HTERT RPE-1 (cell line): Measurements from ENCODE around the gene HSPA6.
"Not testable (repeated sequence)": the region's sequence is repeated elsewhere in the genome, so short reads cannot be mapped to it uniquely, and the experiment has no call there.

ENCODE experiments used
- in situ Hi-C: fragments of 300-500 bp; cut with MboI; formaldehyde crosslinking; loops from 4 replicates; pipeline ENCODE4 v1.14.3; 2020; ENCODE audit warnings: low sequenced_read_pairs

Gene HSPA6

DNA sequence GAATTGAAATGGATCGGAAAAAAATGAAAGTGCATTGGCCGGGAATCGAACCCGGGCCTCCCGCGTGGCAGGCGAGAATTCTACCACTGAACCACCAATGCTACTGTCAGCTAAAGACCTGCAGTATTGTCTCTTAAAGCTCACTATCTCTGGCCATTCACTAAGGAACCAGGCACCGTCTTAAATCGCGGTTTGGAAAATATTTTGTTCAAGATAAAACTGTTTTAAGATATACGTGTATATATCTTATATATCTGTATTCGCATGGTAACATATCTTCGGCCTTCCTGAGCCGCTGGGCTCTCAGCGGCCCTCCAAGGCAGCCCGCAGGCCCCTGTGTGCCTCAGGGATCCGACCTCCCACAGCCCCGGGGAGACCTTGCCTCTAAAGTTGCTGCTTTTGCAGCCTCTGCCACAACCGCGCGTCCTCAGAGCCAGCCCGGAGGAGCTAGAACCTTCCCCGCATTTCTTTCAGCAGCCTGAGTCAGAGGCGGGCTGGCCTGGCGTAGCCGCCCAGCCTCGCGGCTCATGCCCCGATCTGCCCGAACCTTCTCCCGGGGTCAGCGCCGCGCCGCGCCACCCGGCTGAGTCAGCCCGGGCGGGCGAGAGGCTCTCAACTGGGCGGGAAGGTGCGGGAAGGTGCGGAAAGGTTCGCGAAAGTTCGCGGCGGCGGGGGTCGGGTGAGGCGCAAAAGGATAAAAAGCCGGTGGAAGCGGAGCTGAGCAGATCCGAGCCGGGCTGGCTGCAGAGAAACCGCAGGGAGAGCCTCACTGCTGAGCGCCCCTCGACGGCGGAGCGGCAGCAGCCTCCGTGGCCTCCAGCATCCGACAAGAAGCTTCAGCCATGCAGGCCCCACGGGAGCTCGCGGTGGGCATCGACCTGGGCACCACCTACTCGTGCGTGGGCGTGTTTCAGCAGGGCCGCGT, at the start of gene HSPA6:
HSPA6 (plus strand) TSS at position 724 of the 925 bp plus-strand sequence; CDS start at position 843, 119 bp downstream.
- in situ Hi-C loops = not testable (repeated sequence)

DNA sequence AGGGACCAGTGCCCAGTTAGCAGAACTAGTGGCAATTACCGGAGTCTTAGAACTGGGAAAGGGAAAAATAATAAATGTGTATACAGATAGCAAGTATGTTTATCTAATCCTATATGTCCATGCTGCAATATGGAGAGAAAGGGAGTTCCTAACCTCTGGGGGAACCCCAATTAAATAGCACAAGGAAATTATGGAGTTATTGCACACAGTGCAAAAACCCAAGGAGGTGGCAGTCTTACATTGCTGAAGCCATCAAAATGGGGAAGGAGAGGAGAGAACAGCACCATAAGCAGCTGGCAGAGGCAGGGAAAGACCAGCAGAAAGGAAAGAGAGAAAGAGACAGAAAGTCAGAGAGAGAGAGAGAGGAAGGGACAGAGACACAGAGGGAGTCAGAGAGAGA, 46.6 kb upstream of the HSPA6 start:
- in situ Hi-C loops = not testable (repeated sequence)

DNA sequence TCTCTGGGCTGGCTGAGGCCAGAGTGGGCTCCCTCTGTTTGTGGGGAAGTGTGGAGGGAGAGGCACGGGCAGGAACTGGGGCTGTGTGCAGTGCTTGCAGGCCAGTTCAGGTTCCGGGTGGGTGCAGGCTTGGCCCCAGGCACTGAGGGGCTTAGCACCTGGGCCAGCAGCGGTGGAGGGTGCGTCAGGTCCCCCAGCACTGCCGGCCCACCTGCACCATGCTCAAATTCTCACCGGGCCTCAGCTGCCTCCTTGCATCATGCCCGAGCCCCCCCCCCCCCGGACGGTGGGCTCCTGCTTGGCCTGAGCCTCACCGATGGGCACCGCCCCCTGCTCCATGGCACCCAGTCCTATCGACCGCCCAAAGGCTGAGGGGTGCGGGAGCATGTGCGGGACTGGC, 45.4 kb upstream of the HSPA6 start:
- in situ Hi-C loops = no loop called here

- in situ Hi-C loops = no loop called here
Observed at GRCh38 chr1:161480381-161481035, 43.8 kb upstream of the HSPA6 start.

- in situ Hi-C loops = no loop called here
Observed at GRCh38 chr1:161481624-161482392, 42.5 kb upstream of the HSPA6 start.

GRCh38 chr1:161482610-161483009, 41.7 kb upstream of the HSPA6 start:
- in situ Hi-C loops = no loop called here

DNA sequence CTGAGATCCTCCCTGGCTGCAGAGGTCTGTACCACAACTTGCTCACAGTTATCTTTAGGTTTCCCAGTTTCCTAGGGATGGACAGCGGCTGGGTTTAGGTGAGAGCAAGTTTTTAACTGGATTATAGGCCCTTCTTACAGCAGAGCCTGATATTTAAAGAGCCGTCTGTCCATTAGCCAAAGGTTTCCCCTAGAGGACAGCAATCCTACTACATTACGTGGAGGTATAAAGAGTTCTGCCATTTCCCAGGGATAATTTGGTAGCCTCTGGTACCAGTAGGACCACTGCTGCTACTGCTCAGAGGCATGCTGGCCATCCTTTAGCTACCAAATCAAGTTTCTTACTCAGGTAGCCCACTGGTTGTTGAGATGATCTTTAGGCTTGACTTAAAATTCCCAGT, 41.0 kb upstream of the HSPA6 start:
- in situ Hi-C loops = no loop called here

GRCh38 chr1:161484613-161485012, 39.7 kb upstream of the HSPA6 start:
- in situ Hi-C loops = no loop called here

DNA sequence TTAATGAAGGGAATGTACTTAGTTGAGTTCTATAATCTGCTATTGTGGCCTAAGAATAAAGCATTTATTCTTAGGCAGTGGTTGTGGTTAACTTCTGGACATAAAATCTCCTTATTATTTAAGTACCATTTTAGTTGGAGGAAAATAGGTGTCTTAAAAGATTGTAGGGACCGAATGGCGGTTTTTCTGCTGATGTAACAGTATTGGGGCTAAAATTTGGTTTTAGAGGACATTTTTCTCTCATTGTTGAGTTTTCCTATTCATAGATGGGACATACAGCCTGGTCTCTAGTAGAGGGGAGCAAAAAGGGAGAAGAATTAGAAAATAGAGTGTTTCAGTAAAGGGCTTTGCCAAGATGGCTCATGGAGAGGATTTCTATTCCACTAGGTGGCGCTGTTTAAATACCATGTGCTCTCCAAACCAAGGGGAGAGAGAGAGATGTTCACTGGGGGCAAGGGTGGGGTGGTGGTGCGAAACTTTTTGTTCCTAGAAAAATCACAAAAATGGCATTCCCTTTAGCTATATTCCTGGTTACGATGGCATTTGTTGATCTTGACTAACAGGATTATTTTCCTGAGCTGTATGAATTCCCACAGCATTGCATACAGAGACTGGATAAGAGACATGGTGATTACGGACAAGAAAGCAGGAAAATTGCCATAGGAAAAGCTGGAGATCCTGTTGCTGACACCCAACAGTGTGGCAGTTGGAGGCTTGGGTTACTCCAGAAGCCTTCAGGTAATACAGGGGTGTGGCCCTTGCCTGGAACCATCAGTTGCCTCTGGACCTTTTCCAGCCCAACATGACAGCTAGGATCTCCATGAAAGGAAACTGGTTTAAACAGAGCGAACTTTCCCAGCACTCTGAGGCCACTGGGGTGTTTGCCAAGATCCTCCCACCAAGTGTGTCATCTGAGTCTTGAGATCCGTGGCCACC, 37.3 kb upstream of the HSPA6 start:
- in situ Hi-C loops = no loop called here

- in situ Hi-C loops = no loop called here
Observed at GRCh38 chr1:161491472-161491871, 32.9 kb upstream of the HSPA6 start.

- in situ Hi-C loops = no loop called here
Observed at GRCh38 chr1:161492827-161493226, 31.5 kb upstream of the HSPA6 start.

GRCh38 chr1:161494091-161494735, 30.1 kb upstream of the HSPA6 start:
- in situ Hi-C loops = no loop called here

GRCh38 chr1:161495490-161495889, 28.9 kb upstream of the HSPA6 start:
- in situ Hi-C loops = no loop called here

DNA sequence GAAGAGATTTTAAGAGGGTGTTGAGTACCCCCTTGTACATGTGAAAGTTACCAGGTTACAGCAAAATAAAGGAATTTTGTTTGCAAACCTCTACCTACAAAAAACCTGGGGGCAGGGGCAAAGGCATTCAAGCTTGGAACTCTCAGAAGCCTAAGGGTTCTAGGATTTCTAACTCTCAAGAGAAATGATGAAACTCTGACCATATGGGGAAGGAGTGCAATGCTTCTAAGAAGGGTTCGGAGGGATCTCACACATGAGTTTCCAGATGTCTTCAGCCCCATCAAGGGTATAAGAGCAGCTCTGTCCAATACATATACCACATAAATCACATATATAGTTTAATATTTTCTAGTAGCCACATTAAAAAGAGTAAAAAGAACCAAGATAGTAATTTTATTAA, 26.4 kb upstream of the HSPA6 start:
- in situ Hi-C loops = no loop called here

- in situ Hi-C loops = no loop called here
Observed at GRCh38 chr1:161498646-161499045, 25.7 kb upstream of the HSPA6 start.

- in situ Hi-C loops = no loop called here
Observed at GRCh38 chr1:161499099-161500039, 25.0 kb upstream of the HSPA6 start.

GRCh38 chr1:161501234-161501633, 23.1 kb upstream of the HSPA6 start:
- in situ Hi-C loops = no loop called here

- in situ Hi-C loops = no loop called here
Observed at GRCh38 chr1:161502181-161502580, 22.2 kb upstream of the HSPA6 start.
